GM23338 (cell line): ENCODE measurements around the gene ANKS1B. TPM values are rescaled to one million over a fixed set of nuclear protein-coding genes. Genes with fewer than 3 reads are reported as not detected.

Experiments used
- ATAC-seq: fragments of 200-7000 bp; cut with Tn5 transposase; 3 replicates; pipeline ENCODE4 v1.9.1; 2020
- DNase-seq: peaks from one replicate; pipeline ENCODE4 v3.0.0-alpha.2; 2015; ENCODE audit warnings: low spot score
- H2AFZ ChIP-seq: fragments of 200-600 bp; sonication (generic); 2 replicates; pipeline ENCODE4 v1.8.0; 2016; ENCODE audit warnings: antibody characterized with exemption, mild to moderate bottlenecking, moderate library complexity
- H3F3A ChIP-seq: fragments of 200-600 bp; sonication (generic); replicated peaks from 2 replicates; pipeline ENCODE4 v1.8.0; 2017; ENCODE audit warnings: antibody characterized with exemption, mixed run types, low read depth
- H3K27ac ChIP-seq: fragments of 200-600 bp; sonication (generic); 2 replicates; pipeline ENCODE4 v1.6.1; 2016; ENCODE audit warnings: low read depth
- H3K27me3 ChIP-seq: fragments of 200-600 bp; sonication (generic); 2 replicates; pipeline ENCODE4 v1.8.0; 2016; ENCODE audit warnings: mild to moderate bottlenecking, mixed run types, moderate library complexity; ENCODE audit not compliant: insufficient read depth
- H3K36me3 ChIP-seq: fragments of 200-600 bp; sonication (generic); 2 replicates; pipeline ENCODE4 v1.8.0; 2016; ENCODE audit warnings: mild to moderate bottlenecking; ENCODE audit not compliant: insufficient read depth
- H3K4me1 ChIP-seq: fragments of 200-600 bp; sonication (generic); 2 replicates; pipeline ENCODE4 v1.8.0; 2016; ENCODE audit warnings: mild to moderate bottlenecking, moderate library complexity; ENCODE audit not compliant: insufficient read depth
- H3K4me2 ChIP-seq: fragments of 200-600 bp; sonication (generic); 2 replicates; pipeline ENCODE4 v1.7.1; 2017; ENCODE audit warnings: mixed run types
- H3K4me3 ChIP-seq: fragments of 200-600 bp; sonication (generic); 2 replicates; pipeline ENCODE4 v1.6.1; 2016; ENCODE audit warnings: mixed run types
- H3K79me2 ChIP-seq: fragments of 200-600 bp; sonication (generic); replicated peaks from 2 replicates; pipeline ENCODE4 v1.8.0; 2017; ENCODE audit warnings: mild to moderate bottlenecking; ENCODE audit not compliant: insufficient read depth
- H3K9me2 ChIP-seq: fragments of 200-600 bp; sonication (generic); 2 replicates; pipeline ENCODE4 v1.8.0; 2017; ENCODE audit not compliant: insufficient read depth
- H4K20me1 ChIP-seq: fragments of 200-600 bp; sonication (generic); replicated peaks from 2 replicates; pipeline ENCODE4 v1.8.0; 2017; ENCODE audit warnings: mild to moderate bottlenecking; ENCODE audit not compliant: insufficient read depth
- H3K27ac Mint-ChIP-seq: 2 replicates; pipeline ENCODE4 v1.8.0; 2020; ENCODE audit warnings: inconsistent platforms, mild to moderate bottlenecking, moderate library complexity, mixed read lengths
- H3K27me3 Mint-ChIP-seq: 3 replicates; pipeline ENCODE4 v1.8.0; 2022; ENCODE audit warnings: low read depth, mild to moderate bottlenecking, moderate library complexity, mixed read lengths, inconsistent platforms; ENCODE audit not compliant: insufficient read depth, poor library complexity
- H3K36me3 Mint-ChIP-seq: 3 replicates; pipeline ENCODE4 v1.8.0; 2021; ENCODE audit warnings: low read depth, mild to moderate bottlenecking, inconsistent platforms, moderate library complexity, mixed read lengths
- H3K4me1 Mint-ChIP-seq: 3 replicates; pipeline ENCODE4 v1.8.0; 2020; ENCODE audit warnings: mild to moderate bottlenecking, inconsistent platforms, mixed read lengths
- H3K4me3 Mint-ChIP-seq: 3 replicates; pipeline ENCODE4 v1.8.0; 2021; ENCODE audit warnings: moderate library complexity, mild to moderate bottlenecking, inconsistent platforms, mixed read lengths
- H3K9me3 Mint-ChIP-seq: 3 replicates; pipeline ENCODE4 v1.8.0; 2020; ENCODE audit warnings: moderate library complexity, mild to moderate bottlenecking, inconsistent platforms, mixed read lengths
- CREB1 ChIP-seq: fragments of 250-450 bp; sonication (Bioruptor Pico); IDR thresholded peaks from 2 replicates; pipeline ENCODE4 v1.5.0; 2020; ENCODE audit warnings: low read depth, mild to moderate bottlenecking, moderate library complexity
- EZH2 ChIP-seq: fragments of 200-600 bp; sonication (generic); IDR thresholded peaks from one replicate; pipeline ENCODE4 v1.8.0; 2017; ENCODE audit warnings: antibody characterized with exemption, mild to moderate bottlenecking, low read depth; ENCODE audit not compliant: unreplicated experiment
- EZH2phosphoT487 ChIP-seq: fragments of 200-600 bp; sonication (generic); IDR thresholded peaks from one replicate; pipeline ENCODE4 v1.8.1; 2018; ENCODE audit warnings: antibody characterized with exemption; ENCODE audit not compliant: unreplicated experiment
- JUNB ChIP-seq: IDR thresholded peaks from one replicate; pipeline ENCODE4 v1.6.1; 2016; ENCODE audit warnings: antibody characterized with exemption; ENCODE audit not compliant: unreplicated experiment
- NANOG ChIP-seq: IDR thresholded peaks from 2 replicates; pipeline ENCODE4 v1.6.1; 2016; ENCODE audit warnings: antibody characterized with exemption, borderline replicate concordance
- POLR2AphosphoS5 ChIP-seq: IDR thresholded peaks from 2 replicates; pipeline ENCODE4 v1.6.1; 2016; ENCODE audit warnings: antibody characterized with exemption, low read depth
- STAT1 ChIP-seq: IDR thresholded peaks from one replicate; pipeline ENCODE4 v1.6.1; 2016; ENCODE audit warnings: antibody characterized with exemption; ENCODE audit not compliant: unreplicated experiment
- ZNF114 ChIP-seq: fragments of 250-450 bp; sonication (Bioruptor Pico); IDR thresholded peaks from 2 replicates; pipeline ENCODE4 v1.5.0; 2020; ENCODE audit warnings: mild to moderate bottlenecking, moderate library complexity
- ZNF331 ChIP-seq: fragments of 250-450 bp; sonication (Bioruptor Pico); IDR thresholded peaks from 2 replicates; pipeline ENCODE4 v1.5.0; 2020; ENCODE audit warnings: low read depth, mild to moderate bottlenecking, moderate library complexity
- polyA plus RNA-seq: library from polyadenylated mRNA; unstranded; fragments of >200 nt; fragmentation: Nextera tagmentation; extraction: Ambion mirVana; gene quantifications from 2 replicates; pipeline ENCODE4 v1.2.1, GENCODE V29; 2016
- total RNA-seq: library from RNA; depleted of rRNA; stranded (reverse); fragments of >200 nt; shearing (Covaris generic); gene quantifications from 2 replicates; pipeline ENCODE4 v1.2.3, GENCODE V29; 2014
- TF ChIP-seq, protein P1 (sequence below): IDR thresholded peaks from one replicate; pipeline ENCODE4 v1.6.1; 2018; ENCODE audit warnings: antibody characterized with exemption; ENCODE audit not compliant: unreplicated experiment
- TF ChIP-seq, protein P2 (sequence below): fragments of 250-450 bp; sonication (Bioruptor Pico); IDR thresholded peaks from 2 replicates; pipeline ENCODE4 v1.5.0; 2020; ENCODE audit warnings: mild to moderate bottlenecking, moderate library complexity
- TF ChIP-seq, protein P3 (sequence below): IDR thresholded peaks from 2 replicates; pipeline ENCODE4 v1.6.1; 2016; ENCODE audit warnings: antibody characterized with exemption
- TF ChIP-seq, protein P4 (sequence below), 2 experiments: fragments of 200-600 bp in 1 of 2; sonication (generic) in 1 of 2; conservative IDR thresholded peaks; 2 replicates each; pipeline versions ENCODE4 v1.5.1 to v1.6.1; 2016 to 2017; ENCODE audit warnings: antibody characterized with exemption in 2 of 2, low read depth in 2 of 2, mild to moderate bottlenecking in 2 of 2, moderate library complexity in 1 of 2

Gene ANKS1B
- total and polyA plus RNA-seq, 2 experiments from 2014 or later, result 4.3 to 5.8 TPM

DNA sequence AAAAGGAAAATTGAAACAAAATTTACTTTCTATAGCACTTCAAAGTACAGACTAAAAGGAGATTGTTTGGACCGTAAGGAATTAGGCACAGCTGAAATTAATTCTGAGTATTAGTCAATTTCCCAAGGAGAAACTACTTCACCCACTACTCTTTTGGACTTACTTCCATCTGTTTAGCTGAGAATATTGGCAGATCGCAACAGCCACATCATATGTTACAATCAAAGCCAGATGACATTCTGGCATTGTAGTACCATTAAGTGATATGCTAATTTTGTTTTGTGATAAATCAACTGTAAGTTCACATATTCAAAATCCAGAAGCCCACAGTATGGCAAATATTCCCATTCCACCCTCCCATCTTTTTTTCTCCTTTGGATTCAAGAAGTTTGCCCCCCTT is 47.1 kb upstream of the ANKS1B start:
- H3K36me3 Mint-ChIP-seq, result no peaks in the 10 kb centered on the region; the same call in 2 of the 3 replicates
- no peak for DNase-seq
- no peaks in the 10 kb centered on the region for H3K27me3 Mint-ChIP-seq
- Histone ChIP-seq H3F3A (no peaks in the 10 kb centered on the region), H3K4me2 (no peak overlapping the region), H3K36me3 (no peaks in the 10 kb centered on the region), H3K27me3 (no peaks in the 10 kb centered on the region), H3K27ac (no peak overlapping the region), H3K79me2 (no peaks in the 10 kb centered on the region), H2AFZ (no peak overlapping the region), H3K4me1 (no peaks in the 10 kb centered on the region), H4K20me1 (no peaks in the 10 kb centered on the region), H3K4me3 (no peak overlapping the region), H3K9me2 (no peaks in the 10 kb centered on the region)
- TF ChIP-seq JUNB (no peak), EZH2phosphoT487 (no peak), CREB1 (CRISPR knock-in tag) (no peak), NANOG (no peak), EZH2 (no peak), ZNF114 (no peak), ZNF331 (CRISPR knock-in tag) (no peak), POLR2AphosphoS5 (no peak), STAT1 (no peak)
- TF ChIP-seq, protein P1, sequence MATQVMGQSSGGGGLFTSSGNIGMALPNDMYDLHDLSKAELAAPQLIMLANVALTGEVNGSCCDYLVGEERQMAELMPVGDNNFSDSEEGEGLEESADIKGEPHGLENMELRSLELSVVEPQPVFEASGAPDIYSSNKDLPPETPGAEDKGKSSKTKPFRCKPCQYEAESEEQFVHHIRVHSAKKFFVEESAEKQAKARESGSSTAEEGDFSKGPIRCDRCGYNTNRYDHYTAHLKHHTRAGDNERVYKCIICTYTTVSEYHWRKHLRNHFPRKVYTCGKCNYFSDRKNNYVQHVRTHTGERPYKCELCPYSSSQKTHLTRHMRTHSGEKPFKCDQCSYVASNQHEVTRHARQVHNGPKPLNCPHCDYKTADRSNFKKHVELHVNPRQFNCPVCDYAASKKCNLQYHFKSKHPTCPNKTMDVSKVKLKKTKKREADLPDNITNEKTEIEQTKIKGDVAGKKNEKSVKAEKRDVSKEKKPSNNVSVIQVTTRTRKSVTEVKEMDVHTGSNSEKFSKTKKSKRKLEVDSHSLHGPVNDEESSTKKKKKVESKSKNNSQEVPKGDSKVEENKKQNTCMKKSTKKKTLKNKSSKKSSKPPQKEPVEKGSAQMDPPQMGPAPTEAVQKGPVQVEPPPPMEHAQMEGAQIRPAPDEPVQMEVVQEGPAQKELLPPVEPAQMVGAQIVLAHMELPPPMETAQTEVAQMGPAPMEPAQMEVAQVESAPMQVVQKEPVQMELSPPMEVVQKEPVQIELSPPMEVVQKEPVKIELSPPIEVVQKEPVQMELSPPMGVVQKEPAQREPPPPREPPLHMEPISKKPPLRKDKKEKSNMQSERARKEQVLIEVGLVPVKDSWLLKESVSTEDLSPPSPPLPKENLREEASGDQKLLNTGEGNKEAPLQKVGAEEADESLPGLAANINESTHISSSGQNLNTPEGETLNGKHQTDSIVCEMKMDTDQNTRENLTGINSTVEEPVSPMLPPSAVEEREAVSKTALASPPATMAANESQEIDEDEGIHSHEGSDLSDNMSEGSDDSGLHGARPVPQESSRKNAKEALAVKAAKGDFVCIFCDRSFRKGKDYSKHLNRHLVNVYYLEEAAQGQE, result no peak
- TF ChIP-seq, protein P2, sequence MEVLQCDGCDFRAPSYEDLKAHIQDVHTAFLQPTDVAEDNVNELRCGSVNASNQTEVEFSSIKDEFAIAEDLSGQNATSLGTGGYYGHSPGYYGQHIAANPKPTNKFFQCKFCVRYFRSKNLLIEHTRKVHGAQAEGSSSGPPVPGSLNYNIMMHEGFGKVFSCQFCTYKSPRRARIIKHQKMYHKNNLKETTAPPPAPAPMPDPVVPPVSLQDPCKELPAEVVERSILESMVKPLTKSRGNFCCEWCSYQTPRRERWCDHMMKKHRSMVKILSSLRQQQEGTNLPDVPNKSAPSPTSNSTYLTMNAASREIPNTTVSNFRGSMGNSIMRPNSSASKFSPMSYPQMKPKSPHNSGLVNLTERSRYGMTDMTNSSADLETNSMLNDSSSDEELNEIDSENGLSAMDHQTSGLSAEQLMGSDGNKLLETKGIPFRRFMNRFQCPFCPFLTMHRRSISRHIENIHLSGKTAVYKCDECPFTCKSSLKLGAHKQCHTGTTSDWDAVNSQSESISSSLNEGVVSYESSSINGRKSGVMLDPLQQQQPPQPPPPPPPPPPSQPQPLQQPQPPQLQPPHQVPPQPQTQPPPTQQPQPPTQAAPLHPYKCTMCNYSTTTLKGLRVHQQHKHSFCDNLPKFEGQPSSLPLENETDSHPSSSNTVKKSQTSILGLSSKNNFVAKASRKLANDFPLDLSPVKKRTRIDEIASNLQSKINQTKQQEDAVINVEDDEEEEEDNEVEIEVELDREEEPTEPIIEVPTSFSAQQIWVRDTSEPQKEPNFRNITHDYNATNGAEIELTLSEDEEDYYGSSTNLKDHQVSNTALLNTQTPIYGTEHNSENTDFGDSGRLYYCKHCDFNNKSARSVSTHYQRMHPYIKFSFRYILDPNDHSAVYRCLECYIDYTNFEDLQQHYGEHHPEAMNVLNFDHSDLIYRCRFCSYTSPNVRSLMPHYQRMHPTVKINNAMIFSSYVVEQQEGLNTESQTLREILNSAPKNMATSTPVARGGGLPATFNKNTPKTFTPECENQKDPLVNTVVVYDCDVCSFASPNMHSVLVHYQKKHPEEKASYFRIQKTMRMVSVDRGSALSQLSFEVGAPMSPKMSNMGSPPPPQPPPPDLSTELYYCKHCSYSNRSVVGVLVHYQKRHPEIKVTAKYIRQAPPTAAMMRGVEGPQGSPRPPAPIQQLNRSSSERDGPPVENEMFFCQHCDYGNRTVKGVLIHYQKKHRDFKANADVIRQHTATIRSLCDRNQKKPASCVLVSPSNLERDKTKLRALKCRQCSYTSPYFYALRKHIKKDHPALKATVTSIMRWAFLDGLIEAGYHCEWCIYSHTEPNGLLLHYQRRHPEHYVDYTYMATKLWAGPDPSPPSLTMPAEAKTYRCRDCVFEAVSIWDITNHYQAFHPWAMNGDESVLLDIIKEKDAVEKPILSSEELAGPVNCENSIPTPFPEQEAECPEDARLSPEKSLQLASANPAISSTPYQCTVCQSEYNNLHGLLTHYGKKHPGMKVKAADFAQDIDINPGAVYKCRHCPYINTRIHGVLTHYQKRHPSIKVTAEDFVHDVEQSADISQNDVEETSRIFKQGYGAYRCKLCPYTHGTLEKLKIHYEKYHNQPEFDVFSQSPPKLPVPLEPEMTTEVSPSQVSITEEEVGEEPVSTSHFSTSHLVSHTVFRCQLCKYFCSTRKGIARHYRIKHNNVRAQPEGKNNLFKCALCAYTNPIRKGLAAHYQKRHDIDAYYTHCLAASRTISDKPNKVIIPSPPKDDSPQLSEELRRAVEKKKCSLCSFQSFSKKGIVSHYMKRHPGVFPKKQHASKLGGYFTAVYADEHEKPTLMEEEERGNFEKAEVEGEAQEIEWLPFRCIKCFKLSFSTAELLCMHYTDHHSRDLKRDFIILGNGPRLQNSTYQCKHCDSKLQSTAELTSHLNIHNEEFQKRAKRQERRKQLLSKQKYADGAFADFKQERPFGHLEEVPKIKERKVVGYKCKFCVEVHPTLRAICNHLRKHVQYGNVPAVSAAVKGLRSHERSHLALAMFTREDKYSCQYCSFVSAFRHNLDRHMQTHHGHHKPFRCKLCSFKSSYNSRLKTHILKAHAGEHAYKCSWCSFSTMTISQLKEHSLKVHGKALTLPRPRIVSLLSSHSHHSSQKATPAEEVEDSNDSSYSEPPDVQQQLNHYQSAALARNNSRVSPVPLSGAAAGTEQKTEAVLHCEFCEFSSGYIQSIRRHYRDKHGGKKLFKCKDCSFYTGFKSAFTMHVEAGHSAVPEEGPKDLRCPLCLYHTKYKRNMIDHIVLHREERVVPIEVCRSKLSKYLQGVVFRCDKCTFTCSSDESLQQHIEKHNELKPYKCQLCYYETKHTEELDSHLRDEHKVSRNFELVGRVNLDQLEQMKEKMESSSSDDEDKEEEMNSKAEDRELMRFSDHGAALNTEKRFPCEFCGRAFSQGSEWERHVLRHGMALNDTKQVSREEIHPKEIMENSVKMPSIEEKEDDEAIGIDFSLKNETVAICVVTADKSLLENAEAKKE (CRISPR knock-in tag), result no peak
- TF ChIP-seq, protein P3, sequence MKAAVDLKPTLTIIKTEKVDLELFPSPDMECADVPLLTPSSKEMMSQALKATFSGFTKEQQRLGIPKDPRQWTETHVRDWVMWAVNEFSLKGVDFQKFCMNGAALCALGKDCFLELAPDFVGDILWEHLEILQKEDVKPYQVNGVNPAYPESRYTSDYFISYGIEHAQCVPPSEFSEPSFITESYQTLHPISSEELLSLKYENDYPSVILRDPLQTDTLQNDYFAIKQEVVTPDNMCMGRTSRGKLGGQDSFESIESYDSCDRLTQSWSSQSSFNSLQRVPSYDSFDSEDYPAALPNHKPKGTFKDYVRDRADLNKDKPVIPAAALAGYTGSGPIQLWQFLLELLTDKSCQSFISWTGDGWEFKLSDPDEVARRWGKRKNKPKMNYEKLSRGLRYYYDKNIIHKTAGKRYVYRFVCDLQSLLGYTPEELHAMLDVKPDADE, result no peak
- TF ChIP-seq, protein P4, sequence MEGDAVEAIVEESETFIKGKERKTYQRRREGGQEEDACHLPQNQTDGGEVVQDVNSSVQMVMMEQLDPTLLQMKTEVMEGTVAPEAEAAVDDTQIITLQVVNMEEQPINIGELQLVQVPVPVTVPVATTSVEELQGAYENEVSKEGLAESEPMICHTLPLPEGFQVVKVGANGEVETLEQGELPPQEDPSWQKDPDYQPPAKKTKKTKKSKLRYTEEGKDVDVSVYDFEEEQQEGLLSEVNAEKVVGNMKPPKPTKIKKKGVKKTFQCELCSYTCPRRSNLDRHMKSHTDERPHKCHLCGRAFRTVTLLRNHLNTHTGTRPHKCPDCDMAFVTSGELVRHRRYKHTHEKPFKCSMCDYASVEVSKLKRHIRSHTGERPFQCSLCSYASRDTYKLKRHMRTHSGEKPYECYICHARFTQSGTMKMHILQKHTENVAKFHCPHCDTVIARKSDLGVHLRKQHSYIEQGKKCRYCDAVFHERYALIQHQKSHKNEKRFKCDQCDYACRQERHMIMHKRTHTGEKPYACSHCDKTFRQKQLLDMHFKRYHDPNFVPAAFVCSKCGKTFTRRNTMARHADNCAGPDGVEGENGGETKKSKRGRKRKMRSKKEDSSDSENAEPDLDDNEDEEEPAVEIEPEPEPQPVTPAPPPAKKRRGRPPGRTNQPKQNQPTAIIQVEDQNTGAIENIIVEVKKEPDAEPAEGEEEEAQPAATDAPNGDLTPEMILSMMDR (conservative IDR thresholded peaks at IDR 0.05; ENCODE audit: low read depth in 2 of 2), result no peak
- H3K4me1 Mint-ChIP-seq, result no peaks in the 10 kb centered on the region
- no peak overlapping the region for H3K4me3 Mint-ChIP-seq
- H3K27ac Mint-ChIP-seq, result no peak overlapping the region
- ATAC-seq, result no peak
- no peaks in the 10 kb centered on the region for H3K9me3 Mint-ChIP-seq
